ENCODE results near the gene DCST1. TPM values are rescaled to one million over a fixed set of nuclear protein-coding genes. Genes with fewer than 3 reads are reported as not detected.

The DCST1 gene
- total RNA-seq, 2 experiments from 2014 or later: not detected

GRCh38 chr1:155016231-155016831, 17.3 kb upstream of the DCST1 start:
- ATAC-seq (no peak), DNase-seq (no peak)
- H3K9me3 Mint-ChIP-seq (ENCODE audit: insufficient read depth): no peaks in the 10 kb centered on the region
- peaks cover 56% of the 10 kb centered on the region for H3K4me1 Mint-ChIP-seq (ENCODE audit: low read depth)
- peak overlapping the region; percentile 25 for H3K27ac Mint-ChIP-seq
- H3K36me3 Mint-ChIP-seq (ENCODE audit: low read depth): peaks cover 24% of the 10 kb centered on the region
- ChIA-PET POLR2A (interaction anchor here (0.9 to 2.5 kb wide), 7 partner anchors 10 to 61 kb away, joined by 3 to 8 read pairs (median 4); partner anchors contain the start of genes CKS1B, FLAD1 and PBXIP1), CTCF (interaction anchor here (0.9 to 7.5 kb wide), 25 partner anchors 9 to 457 kb away, joined by 3 to 71 read pairs (median 11); partner anchors contain the start of genes ADAM15, CKS1B, FLAD1 and LENEP)
- peaks cover 4% of the 10 kb centered on the region for H3K27me3 Mint-ChIP-seq (ENCODE audit: low read depth)
- H3K4me3 Mint-ChIP-seq: no peak overlapping the region

- POLR2A ChIA-PET: interaction anchor here (0.6 to 2.5 kb wide), 5 partner anchors 34 to 62 kb away, joined by 3 to 8 read pairs (median 6); partner anchors contain the start of genes CKS1B, FLAD1 and PBXIP1
- ATAC-seq: peak; percentile 98
- peak; percentile 87 for DNase-seq
- peaks cover 22% of the 10 kb centered on the region for H3K36me3 Mint-ChIP-seq (ENCODE audit: low read depth)
- H3K27me3 Mint-ChIP-seq (ENCODE audit: low read depth): peaks cover 6% of the 10 kb centered on the region
- no peaks in the 10 kb centered on the region for H3K9me3 Mint-ChIP-seq (ENCODE audit: insufficient read depth)
- H3K4me1 Mint-ChIP-seq (ENCODE audit: low read depth): peaks cover 50% of the 10 kb centered on the region
- CTCF ChIA-PET: interaction anchor here (0.6 to 7.5 kb wide), 44 partner anchors 9 to 458 kb away, joined by 3 to 71 read pairs (median 6); partner anchors contain the start of genes ADAM15, CKS1B, DCST1 and DCST2
- H3K27ac Mint-ChIP-seq: peak overlapping the region; percentile 52
- peak overlapping the region; percentile 22 for H3K4me3 Mint-ChIP-seq
These were observed 16.3 kb upstream of the DCST1 start for GRCh38 chr1:155017041-155017945.

GRCh38 chr1:155017946-155018316, 15.7 kb upstream of the DCST1 start:
- H3K27ac Mint-ChIP-seq: peak overlapping the region; percentile 52
- peaks cover 43% of the 10 kb centered on the region for H3K4me1 Mint-ChIP-seq (ENCODE audit: low read depth)

GRCh38 chr1:155018617-155019348, 14.8 kb upstream of the DCST1 start:
- ChIA-PET CTCF (interaction anchor here (1.1 to 7.5 kb wide), 18 partner anchors 11 to 116 kb away, joined by 3 to 71 read pairs (median 5); partner anchors contain the start of genes ADAM15, FLAD1, PBXIP1 and PYGO2), POLR2A (interaction anchor here (0.6 to 0.8 kb wide), 2 partner anchors 12 to 48 kb away, joined by 3 read pairs; no protein-coding TSS in a partner anchor)
- Mint-ChIP-seq H3K27ac (no peak overlapping the region), H3K27me3 (ENCODE audit: low read depth) (peaks cover 6% of the 10 kb centered on the region), H3K4me3 (no peak overlapping the region), H3K9me3 (ENCODE audit: insufficient read depth) (no peaks in the 10 kb centered on the region), H3K36me3 (ENCODE audit: low read depth) (peaks cover 18% of the 10 kb centered on the region), H3K4me1 (ENCODE audit: low read depth) (peaks cover 35% of the 10 kb centered on the region)
- no peak for DNase-seq
- no peak for ATAC-seq

More at GRCh38 chr1:155017946-155018316, 15.7 kb upstream of the DCST1 start:
- DNase-seq: no peak
- Mint-ChIP-seq H3K27me3 (ENCODE audit: low read depth) (peaks cover 6% of the 10 kb centered on the region), H3K9me3 (ENCODE audit: insufficient read depth) (no peaks in the 10 kb centered on the region), H3K4me3 (peak overlapping the region; percentile 22), H3K36me3 (ENCODE audit: low read depth) (peaks cover 22% of the 10 kb centered on the region)
- ATAC-seq: peak; percentile 21
- ChIA-PET POLR2A (interaction anchor here (0.6 to 2.5 kb wide), 2 partner anchors 35 to 39 kb away, joined by 3 to 8 read pairs; partner anchors contain the start of gene FLAD1), CTCF (interaction anchor here (0.6 to 7.5 kb wide), 42 partner anchors 8 to 458 kb away, joined by 3 to 71 read pairs (median 6); partner anchors contain the start of genes ADAM15, CKS1B, DCST1 and DCST2)

GRCh38 chr1:155019377-155020245, 14.0 kb upstream of the DCST1 start:
- CTCF ChIA-PET: interaction anchor here (0.7 to 7.5 kb wide), 13 partner anchors 9 to 186 kb away, joined by 3 to 71 read pairs (median 4); partner anchors contain the start of genes ADAM15, FLAD1, KRTCAP2 and PYGO2
- Mint-ChIP-seq H3K4me3 (no peak overlapping the region), H3K36me3 (ENCODE audit: low read depth) (peaks cover 13% of the 10 kb centered on the region), H3K27me3 (ENCODE audit: low read depth) (peaks cover 6% of the 10 kb centered on the region), H3K4me1 (ENCODE audit: low read depth) (peaks cover 26% of the 10 kb centered on the region), H3K9me3 (ENCODE audit: insufficient read depth) (no peaks in the 10 kb centered on the region), H3K27ac (no peak overlapping the region)
- DNase-seq (no peak), ATAC-seq (no peak)
- POLR2A ChIA-PET: interaction anchor here (0.6 to 0.8 kb wide), 2 partner anchors 13 to 47 kb away, joined by 3 read pairs; no protein-coding TSS in a partner anchor

- peaks cover 9% of the 10 kb centered on the region for H3K4me1 Mint-ChIP-seq (ENCODE audit: low read depth)
- peaks cover 2% of the 10 kb centered on the region for H3K36me3 Mint-ChIP-seq (ENCODE audit: low read depth)
- no peaks in the 10 kb centered on the region for H3K9me3 Mint-ChIP-seq (ENCODE audit: insufficient read depth)
- DNase-seq: no peak
- ChIA-PET POLR2A (interaction anchor here (0.7 kb wide), 1 partner anchor 41 kb away, joined by 4 read pairs; no protein-coding TSS in a partner anchor), CTCF (interaction anchor here (1.0 to 2.0 kb wide), 5 partner anchors 9 to 63 kb away, joined by 4 to 9 read pairs (median 5); partner anchors contain the start of gene ADAM15)
- H3K27ac Mint-ChIP-seq: no peak overlapping the region
- no peak overlapping the region for H3K4me3 Mint-ChIP-seq
- H3K27me3 Mint-ChIP-seq (ENCODE audit: low read depth): peaks cover 6% of the 10 kb centered on the region
- no peak for ATAC-seq
These were observed 11.3 kb upstream of the DCST1 start for GRCh38 chr1:155022136-155022926.

- H3K4me3 Mint-ChIP-seq: no peak overlapping the region
- peaks cover 6% of the 10 kb centered on the region for H3K27me3 Mint-ChIP-seq (ENCODE audit: low read depth)
- no peak overlapping the region for H3K27ac Mint-ChIP-seq
- CTCF ChIA-PET: interaction anchor here (1.0 to 2.0 kb wide), 5 partner anchors 10 to 62 kb away, joined by 4 to 9 read pairs (median 5); partner anchors contain the start of gene ADAM15
- POLR2A ChIA-PET: interaction anchor here (0.7 kb wide), 1 partner anchor 42 kb away, joined by 4 read pairs; no protein-coding TSS in a partner anchor
- DNase-seq (no peak), ATAC-seq (no peak)
- H3K4me1 Mint-ChIP-seq (ENCODE audit: low read depth): peaks cover 5% of the 10 kb centered on the region
- no peaks in the 10 kb centered on the region for H3K9me3 Mint-ChIP-seq (ENCODE audit: insufficient read depth)
- peaks cover 2% of the 10 kb centered on the region for H3K36me3 Mint-ChIP-seq (ENCODE audit: low read depth)
These were observed 10.7 kb upstream of the DCST1 start for GRCh38 chr1:155022927-155023236.

GRCh38 chr1:155023627-155024026, 10.0 kb upstream of the DCST1 start:
- H3K27me3 Mint-ChIP-seq (ENCODE audit: low read depth): peaks cover 6% of the 10 kb centered on the region
- H3K27ac Mint-ChIP-seq: no peak overlapping the region
- H3K9me3 Mint-ChIP-seq (ENCODE audit: insufficient read depth): no peaks in the 10 kb centered on the region
- ChIA-PET CTCF (interaction anchor here (1.7 to 2.0 kb wide), 2 partner anchors 27 to 38 kb away, joined by 7 to 9 read pairs; partner anchors contain the start of gene ADAM15), POLR2A (no interaction called here)
- no peaks in the 10 kb centered on the region for H3K4me1 Mint-ChIP-seq (ENCODE audit: low read depth)
- ATAC-seq (no peak), DNase-seq (no peak)
- no peak overlapping the region for H3K4me3 Mint-ChIP-seq
- peaks cover 2% of the 10 kb centered on the region for H3K36me3 Mint-ChIP-seq (ENCODE audit: low read depth)

- Mint-ChIP-seq H3K27me3 (ENCODE audit: low read depth) (peaks cover 6% of the 10 kb centered on the region), H3K4me1 (ENCODE audit: low read depth) (no peaks in the 10 kb centered on the region), H3K4me3 (no peak overlapping the region), H3K9me3 (ENCODE audit: insufficient read depth) (no peaks in the 10 kb centered on the region), H3K36me3 (ENCODE audit: low read depth) (no peaks in the 10 kb centered on the region), H3K27ac (no peak overlapping the region)
- ChIA-PET CTCF (interaction anchor here (1.2 kb wide), 1 partner anchor 25 kb away, joined by 4 read pairs; no protein-coding TSS in a partner anchor), POLR2A (no interaction called here)
- no peak for ATAC-seq
- no peak for DNase-seq
These were observed 9.3 kb upstream of the DCST1 start for GRCh38 chr1:155024315-155024714.
